OCI-LY7 (cell line): ENCODE results near the gene IGF1R.

Source experiments
- EZH2phosphoT487 ChIP-seq: fragments of 200-600 bp; sonication (generic); IDR thresholded peaks from 2 replicates; pipeline ENCODE4 v1.6.1; 2018; ENCODE audit warnings: low read depth, borderline replicate concordance, mild to moderate bottlenecking, mixed run types, antibody characterized with exemption, low read length, moderate library complexity, mixed read lengths
- TF ChIP-seq, protein P1 (sequence below): fragments of 200-600 bp; sonication (generic); conservative IDR thresholded peaks from 2 replicates; pipeline ENCODE4 v1.5.1; 2014; ENCODE audit warnings: mild to moderate bottlenecking, antibody characterized with exemption, low read length, moderate library complexity, mixed read lengths

DNA sequence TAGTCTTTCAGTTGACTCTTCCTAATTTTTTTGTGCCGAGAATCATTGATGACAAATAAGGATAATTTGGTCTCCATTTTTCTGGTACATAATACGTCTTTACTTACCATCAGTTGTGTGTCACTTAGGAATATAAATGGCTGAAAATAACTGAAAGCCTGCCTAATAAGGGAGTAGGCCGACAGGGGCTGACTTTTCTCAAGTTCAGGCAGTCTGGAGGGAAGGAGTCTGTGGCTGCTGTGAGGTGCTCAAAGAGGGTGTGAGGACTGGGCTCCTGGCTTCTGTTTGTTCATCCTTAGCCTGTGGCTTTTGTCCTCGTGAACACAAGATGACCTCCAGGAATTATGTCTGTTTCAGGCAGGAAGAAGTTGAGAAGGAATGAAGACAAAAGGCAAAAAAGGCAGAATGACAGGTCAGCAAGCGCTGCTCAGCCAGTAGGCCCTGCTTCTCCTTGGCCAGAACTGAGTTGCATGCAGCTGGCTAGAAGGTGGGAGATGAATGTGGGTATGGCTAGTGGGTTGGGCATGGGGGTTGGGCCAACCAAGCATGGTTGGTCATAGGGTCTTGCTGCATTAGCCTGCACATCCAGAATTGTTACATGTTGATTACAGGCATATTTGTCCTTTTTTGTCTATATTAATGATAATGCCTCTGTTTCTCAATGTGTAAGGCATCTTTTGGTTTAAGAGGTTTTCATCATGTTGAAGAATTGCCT, 29.2 kb downstream of the IGF1R start:
- TF ChIP-seq, protein P1, sequence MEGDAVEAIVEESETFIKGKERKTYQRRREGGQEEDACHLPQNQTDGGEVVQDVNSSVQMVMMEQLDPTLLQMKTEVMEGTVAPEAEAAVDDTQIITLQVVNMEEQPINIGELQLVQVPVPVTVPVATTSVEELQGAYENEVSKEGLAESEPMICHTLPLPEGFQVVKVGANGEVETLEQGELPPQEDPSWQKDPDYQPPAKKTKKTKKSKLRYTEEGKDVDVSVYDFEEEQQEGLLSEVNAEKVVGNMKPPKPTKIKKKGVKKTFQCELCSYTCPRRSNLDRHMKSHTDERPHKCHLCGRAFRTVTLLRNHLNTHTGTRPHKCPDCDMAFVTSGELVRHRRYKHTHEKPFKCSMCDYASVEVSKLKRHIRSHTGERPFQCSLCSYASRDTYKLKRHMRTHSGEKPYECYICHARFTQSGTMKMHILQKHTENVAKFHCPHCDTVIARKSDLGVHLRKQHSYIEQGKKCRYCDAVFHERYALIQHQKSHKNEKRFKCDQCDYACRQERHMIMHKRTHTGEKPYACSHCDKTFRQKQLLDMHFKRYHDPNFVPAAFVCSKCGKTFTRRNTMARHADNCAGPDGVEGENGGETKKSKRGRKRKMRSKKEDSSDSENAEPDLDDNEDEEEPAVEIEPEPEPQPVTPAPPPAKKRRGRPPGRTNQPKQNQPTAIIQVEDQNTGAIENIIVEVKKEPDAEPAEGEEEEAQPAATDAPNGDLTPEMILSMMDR = no peak
- TF ChIP-seq EZH2phosphoT487 = no peak
